ENCODE measurements around the gene MGAT4A. TPM values are rescaled to one million over a fixed set of nuclear protein-coding genes. Genes with fewer than 3 reads are reported as not detected.

The MGAT4A gene
- total RNA-seq, 1 experiment from 2014 or later: not detected

- peak in 1 of 2 experiments; percentile 37 for DNase-seq (ENCODE audit: low read depth in 1 of 2, low spot score in 2 of 2)
- Histone ChIP-seq H3K27me3 (replicated peaks) (no peaks in the 10 kb centered on the region), H3K4me1 (replicated peaks) (no peaks in the 10 kb centered on the region), H3K36me3 (no peaks in the 10 kb centered on the region; the same call in 1 of the 2 replicates), H3K4me3 (no peak overlapping the region), H3K9me3 (replicated peaks) (no peaks in the 10 kb centered on the region; the same call in 1 of the 2 replicates), H3K27ac (no peak overlapping the region)
These were observed 153.6 kb downstream of the MGAT4A start for GRCh38 chr2:98577313-98577712.

GRCh38 chr2:98576666-98577312 is 154.1 kb downstream of the MGAT4A start:
- Histone ChIP-seq H3K4me3 (no peak overlapping the region), H3K27me3 (replicated peaks) (no peaks in the 10 kb centered on the region), H3K9me3 (replicated peaks) (no peaks in the 10 kb centered on the region; the same call in 1 of the 2 replicates), H3K4me1 (replicated peaks) (no peaks in the 10 kb centered on the region), H3K27ac (no peak overlapping the region), H3K36me3 (no peaks in the 10 kb centered on the region; the same call in 1 of the 2 replicates)
- peak in 1 of 2 experiments; percentile 28 for DNase-seq (ENCODE audit: low read depth in 1 of 2, low spot score in 2 of 2)

GRCh38 chr2:98573426-98573825 is 157.5 kb downstream of the MGAT4A start:
- DNase-seq (ENCODE audit: low read depth in 1 of 2, low spot score in 2 of 2): peak in 1 of 2 experiments; percentile 33
- Histone ChIP-seq H3K27me3 (replicated peaks) (no peaks in the 10 kb centered on the region), H3K27ac (no peak overlapping the region), H3K36me3 (peaks cover 14% of the 10 kb centered on the region; the same call in 1 of the 2 replicates), H3K4me3 (no peak overlapping the region), H3K9me3 (replicated peaks) (no peaks in the 10 kb centered on the region; the same call in 1 of the 2 replicates), H3K4me1 (replicated peaks) (no peaks in the 10 kb centered on the region)

GRCh38 chr2:98572676-98573075 is 158.3 kb downstream of the MGAT4A start:
- Histone ChIP-seq H3K4me1 (replicated peaks) (no peaks in the 10 kb centered on the region), H3K9me3 (replicated peaks) (no peaks in the 10 kb centered on the region; the same call in 1 of the 2 replicates), H3K36me3 (peaks cover 18% of the 10 kb centered on the region; the same call in 1 of the 2 replicates), H3K27ac (no peak overlapping the region), H3K27me3 (replicated peaks) (no peaks in the 10 kb centered on the region), H3K4me3 (no peak overlapping the region)
- no peak for DNase-seq (ENCODE audit: low read depth in 1 of 2, low spot score in 2 of 2)

- no peak overlapping the region for H3K4me3 ChIP-seq
- no peaks in the 10 kb centered on the region for H3K4me1 ChIP-seq (replicated peaks)
- DNase-seq (ENCODE audit: low read depth in 1 of 2, low spot score in 2 of 2): no peak
- peaks cover 18% of the 10 kb centered on the region; the same call in 1 of the 2 replicates for H3K36me3 ChIP-seq
- H3K27me3 ChIP-seq (replicated peaks): no peaks in the 10 kb centered on the region
- no peak overlapping the region for H3K27ac ChIP-seq
- no peaks in the 10 kb centered on the region; the same call in 1 of the 2 replicates for H3K9me3 ChIP-seq (replicated peaks)
These were observed 158.7 kb downstream of the MGAT4A start for GRCh38 chr2:98572211-98572610.

- Histone ChIP-seq H3K9me3 (replicated peaks) (no peaks in the 10 kb centered on the region; the same call in 1 of the 2 replicates), H3K27me3 (replicated peaks) (no peaks in the 10 kb centered on the region), H3K4me3 (no peak overlapping the region), H3K4me1 (replicated peaks) (no peaks in the 10 kb centered on the region), H3K27ac (no peak overlapping the region), H3K36me3 (peaks cover 18% of the 10 kb centered on the region; the same call in 1 of the 2 replicates)
- no peak for DNase-seq (ENCODE audit: low read depth in 1 of 2, low spot score in 2 of 2)
These were observed 159.1 kb downstream of the MGAT4A start for GRCh38 chr2:98571796-98572195.

- peaks cover 21% of the 10 kb centered on the region for H3K36me3 ChIP-seq
- no peaks in the 10 kb centered on the region; the same call in 1 of the 2 replicates for H3K9me3 ChIP-seq (replicated peaks)
- H3K4me3 ChIP-seq: no peak overlapping the region
- no peaks in the 10 kb centered on the region for H3K27me3 ChIP-seq (replicated peaks)
- no peak for DNase-seq (ENCODE audit: low read depth in 1 of 2, low spot score in 2 of 2)
- no peak overlapping the region for H3K27ac ChIP-seq
- no peaks in the 10 kb centered on the region for H3K4me1 ChIP-seq (replicated peaks)
These were observed 159.7 kb downstream of the MGAT4A start for GRCh38 chr2:98571121-98571701.

- Histone ChIP-seq H3K27me3 (replicated peaks) (no peaks in the 10 kb centered on the region), H3K4me3 (no peak overlapping the region), H3K27ac (no peak overlapping the region), H3K9me3 (replicated peaks) (no peaks in the 10 kb centered on the region; the same call in 1 of the 2 replicates), H3K4me1 (replicated peaks) (no peaks in the 10 kb centered on the region), H3K36me3 (peaks cover 24% of the 10 kb centered on the region)
- no peak for DNase-seq (ENCODE audit: low read depth in 1 of 2, low spot score in 2 of 2)
These were observed 160.6 kb downstream of the MGAT4A start for GRCh38 chr2:98570356-98570755.

GRCh38 chr2:98569915-98570314 is 161.0 kb downstream of the MGAT4A start:
- no peaks in the 10 kb centered on the region; the same call in 1 of the 2 replicates for H3K9me3 ChIP-seq (replicated peaks)
- no peak overlapping the region for H3K4me3 ChIP-seq
- H3K4me1 ChIP-seq (replicated peaks): no peaks in the 10 kb centered on the region
- H3K27ac ChIP-seq: no peak overlapping the region
- DNase-seq (ENCODE audit: low read depth in 1 of 2, low spot score in 2 of 2): no peak
- H3K36me3 ChIP-seq: peaks cover 26% of the 10 kb centered on the region
- H3K27me3 ChIP-seq (replicated peaks): no peaks in the 10 kb centered on the region

GRCh38 chr2:98569197-98569793 is 161.6 kb downstream of the MGAT4A start:
- peaks cover 26% of the 10 kb centered on the region for H3K36me3 ChIP-seq
- H3K27me3 ChIP-seq (replicated peaks): no peaks in the 10 kb centered on the region
- H3K9me3 ChIP-seq (replicated peaks): no peaks in the 10 kb centered on the region; the same call in 1 of the 2 replicates
- H3K4me1 ChIP-seq (replicated peaks): no peaks in the 10 kb centered on the region
- no peak overlapping the region for H3K4me3 ChIP-seq
- peak in 1 of 2 experiments; percentile 12 for DNase-seq (ENCODE audit: low read depth in 1 of 2, low spot score in 2 of 2)
- no peak overlapping the region for H3K27ac ChIP-seq

Other genes starting within 250 kb of the MGAT4A start
- gene COA5, start 122.6 kb downstream of the MGAT4A start, total RNA-seq (2014; rRNA removed; shearing (Covaris generic)): 21.7 and 36.4 TPM in 2 replicates
- gene UNC50, start 122.5 kb downstream of the MGAT4A start, total RNA-seq (2014; rRNA removed; shearing (Covaris generic)): 54.8 and 56.0 TPM in 2 replicates
- gene CRACDL, start 205.1 kb upstream of the MGAT4A start, total RNA-seq (2014; rRNA removed; shearing (Covaris generic)): not detected in 2 replicates